ENCODE measurements around the gene ARHGAP15. TPM values are rescaled to one million over a fixed set of nuclear protein-coding genes. Genes with fewer than 3 reads are reported as not detected.
A peak's percentile ranks its signal among the peaks of the same experiment; 100 is the strongest.

The ARHGAP15 gene
- total RNA-seq, 1 donor from 2014 or later = not detected

DNA sequence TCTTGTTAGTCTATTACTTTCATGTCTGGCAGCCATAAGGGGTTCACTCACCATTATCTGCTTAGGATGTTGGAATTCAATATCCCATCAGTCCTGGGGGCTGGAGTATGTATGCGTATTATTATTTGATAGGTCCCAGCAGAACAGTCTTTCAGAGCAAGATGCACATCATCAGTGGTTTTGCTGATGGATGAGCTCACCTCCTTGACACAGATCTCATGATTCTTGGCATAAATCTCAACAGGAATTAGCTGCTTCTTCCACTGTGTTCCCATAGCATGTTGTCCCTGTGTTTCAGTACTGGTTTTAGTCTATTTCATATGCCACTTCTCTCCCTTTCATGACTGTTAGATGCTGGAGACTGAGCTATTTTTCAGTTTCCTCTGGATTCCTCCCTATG is 442.5 kb downstream of the ARHGAP15 start:
- no peak for TF ChIP-seq CTCF (conservative IDR thresholded peaks at IDR 0.05; ENCODE audit: low read depth, low read length)

DNA sequence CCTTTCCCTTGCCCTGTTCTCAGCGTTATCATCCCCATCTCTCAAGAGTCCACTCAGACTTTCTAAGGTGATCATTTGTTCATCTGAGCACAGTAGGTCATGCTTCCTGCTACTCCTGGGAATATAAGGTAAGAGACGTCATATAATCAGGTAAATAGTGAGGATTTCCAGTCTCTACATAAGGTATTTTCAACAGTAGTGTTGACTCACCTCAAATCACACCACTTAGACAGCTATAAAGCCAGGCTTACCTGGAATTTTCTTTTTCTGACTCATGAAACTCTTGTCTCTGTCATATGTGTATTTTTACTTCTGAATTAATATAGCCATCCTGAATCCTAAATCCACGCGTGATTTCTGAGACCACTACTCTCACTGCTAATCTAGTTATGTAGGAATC is 443.2 kb downstream of the ARHGAP15 start:
- no peak for TF ChIP-seq CTCF (conservative IDR thresholded peaks at IDR 0.05; ENCODE audit: low read depth, low read length)
- H3K4me3 ChIP-seq (ENCODE audit: low read depth, low read length) = no peak overlapping the region
- DNase-seq (ENCODE audit: low read depth) = no peak

More for the DNA sequence above, 442.5 kb downstream of the ARHGAP15 start:
- no peak for DNase-seq (ENCODE audit: low read depth)
- H3K4me3 ChIP-seq (ENCODE audit: low read depth, low read length) = no peak overlapping the region

GRCh38 chr2:143574069-143574468 is 444.9 kb downstream of the ARHGAP15 start:
- DNase-seq (ENCODE audit: low read depth) = no peak
- peak; percentile 9 for TF ChIP-seq CTCF (conservative IDR thresholded peaks at IDR 0.05; ENCODE audit: low read depth, low read length)
- no peak overlapping the region for H3K4me3 ChIP-seq (ENCODE audit: low read depth, low read length)

GRCh38 chr2:143575340-143575739 is 446.1 kb downstream of the ARHGAP15 start:
- peak; percentile 62 for TF ChIP-seq CTCF (conservative IDR thresholded peaks at IDR 0.05; ENCODE audit: low read depth, low read length)
- H3K4me3 ChIP-seq (ENCODE audit: low read depth, low read length) = no peak overlapping the region
- DNase-seq (ENCODE audit: low read depth) = no peak

GRCh38 chr2:143577489-143577888 is 448.3 kb downstream of the ARHGAP15 start:
- no peak overlapping the region for H3K4me3 ChIP-seq (ENCODE audit: low read depth, low read length)
- no peak for DNase-seq (ENCODE audit: low read depth)
- no peak for TF ChIP-seq CTCF (conservative IDR thresholded peaks at IDR 0.05; ENCODE audit: low read depth, low read length)

DNA sequence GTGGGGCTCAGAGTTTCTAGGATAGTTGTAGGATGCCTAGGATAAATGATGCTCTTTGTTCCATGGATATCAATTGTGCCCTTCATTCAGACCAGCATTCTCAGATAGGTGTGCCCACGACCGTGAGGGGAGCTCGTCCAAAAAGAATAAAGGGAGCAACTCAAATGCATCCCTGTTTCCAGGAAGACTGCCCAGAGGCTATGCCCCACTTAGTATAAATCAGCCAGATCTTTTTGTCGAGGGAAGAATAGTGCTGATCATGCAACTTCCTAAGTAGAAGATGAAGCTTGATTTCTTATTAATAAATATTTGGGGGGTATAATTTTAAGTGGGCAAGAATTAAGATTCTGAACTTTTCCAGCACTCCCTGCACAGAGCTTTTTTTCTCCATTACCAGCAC is 450.2 kb downstream of the ARHGAP15 start:
- no peak for DNase-seq (ENCODE audit: low read depth)
- H3K4me3 ChIP-seq (ENCODE audit: low read depth, low read length) = no peak overlapping the region
- no peak for TF ChIP-seq CTCF (conservative IDR thresholded peaks at IDR 0.05; ENCODE audit: low read depth, low read length)

GRCh38 chr2:143581134-143581533 is 451.9 kb downstream of the ARHGAP15 start:
- DNase-seq (ENCODE audit: low read depth) = no peak
- H3K4me3 ChIP-seq (ENCODE audit: low read depth, low read length) = no peak overlapping the region
- TF ChIP-seq CTCF (conservative IDR thresholded peaks at IDR 0.05; ENCODE audit: low read depth, low read length) = no peak
